Activated CD8-positive, alpha-beta memory T cell treated with anti-CD3 and anti-CD28 coated beads, Interleukin-2, amount 50 U/mL, for 1 hour (primary cell): Measurements from ENCODE around the gene ADAMTS9.

Source experiments
- DNase-seq: peaks from one replicate; pipeline ENCODE4 v3.0.0-alpha.2; 2020; ENCODE audit errors: extremely low read depth

The ADAMTS9 gene

GRCh38 chr3:64536166-64536565 is 151.6 kb downstream of the ADAMTS9 start:
- no peak for DNase-seq

- no peak for DNase-seq
These were observed 154.0 kb downstream of the ADAMTS9 start for GRCh38 chr3:64533617-64534317.

GRCh38 chr3:64530434-64531049 is 157.3 kb downstream of the ADAMTS9 start:
- no peak for DNase-seq

- DNase-seq, result no peak
These were observed 164.5 kb downstream of the ADAMTS9 start for GRCh38 chr3:64523324-64523723.

- no peak for DNase-seq
These were observed 167.5 kb downstream of the ADAMTS9 start for GRCh38 chr3:64520334-64520733.

- no peak for DNase-seq
These were observed 168.8 kb downstream of the ADAMTS9 start for GRCh38 chr3:64518950-64519349.

- no peak for DNase-seq
These were observed 169.3 kb downstream of the ADAMTS9 start for GRCh38 chr3:64518496-64518895.

- DNase-seq, result no peak
These were observed 172.9 kb downstream of the ADAMTS9 start for GRCh38 chr3:64514889-64515288.

- no peak for DNase-seq
These were observed 178.6 kb downstream of the ADAMTS9 start for GRCh38 chr3:64509206-64509605.

- DNase-seq, result no peak
These were observed 179.7 kb downstream of the ADAMTS9 start for GRCh38 chr3:64508140-64508539.

- DNase-seq, result no peak
These were observed 181.5 kb downstream of the ADAMTS9 start for GRCh38 chr3:64506255-64506654.

- DNase-seq, result no peak
These were observed 182.4 kb downstream of the ADAMTS9 start for GRCh38 chr3:64505419-64505818.

- DNase-seq, result no peak
These were observed 185.5 kb downstream of the ADAMTS9 start for GRCh38 chr3:64502284-64502683.

GRCh38 chr3:64501298-64501906 is 186.4 kb downstream of the ADAMTS9 start:
- DNase-seq, result no peak

GRCh38 chr3:64496786-64497490 is 190.9 kb downstream of the ADAMTS9 start:
- DNase-seq, result no peak

GRCh38 chr3:64495781-64496334 is 191.9 kb downstream of the ADAMTS9 start:
- DNase-seq, result no peak

GRCh38 chr3:64495121-64495780 is 192.5 kb downstream of the ADAMTS9 start:
- no peak for DNase-seq

GRCh38 chr3:64494526-64494925 is 193.3 kb downstream of the ADAMTS9 start:
- no peak for DNase-seq

- no peak for DNase-seq
These were observed 194.7 kb downstream of the ADAMTS9 start for GRCh38 chr3:64493149-64493548.

- DNase-seq, result no peak
These were observed 196.0 kb downstream of the ADAMTS9 start for GRCh38 chr3:64491843-64492242.

GRCh38 chr3:64490180-64490724 is 197.5 kb downstream of the ADAMTS9 start:
- DNase-seq, result no peak
